A549 treated with DMSO at 1 μM for 4 hours (cell line): Measurements from ENCODE around the gene PSG4. TPM values are rescaled to one million over a fixed set of nuclear protein-coding genes. Genes with fewer than 3 reads are reported as not detected.

Source experiments
- total RNA-seq: library from RNA; stranded (reverse); fragments of 200-300 nt; extraction: Qiagen RNA extraction; gene quantifications from 5 replicates; pipeline ENCODE4 v1.2.3, GENCODE V29; 2022; ENCODE audit warnings: low read depth

Gene PSG4
- total RNA-seq: 0.47 to 1.2 TPM (median 1.1 TPM) in 5 replicates

DNA sequence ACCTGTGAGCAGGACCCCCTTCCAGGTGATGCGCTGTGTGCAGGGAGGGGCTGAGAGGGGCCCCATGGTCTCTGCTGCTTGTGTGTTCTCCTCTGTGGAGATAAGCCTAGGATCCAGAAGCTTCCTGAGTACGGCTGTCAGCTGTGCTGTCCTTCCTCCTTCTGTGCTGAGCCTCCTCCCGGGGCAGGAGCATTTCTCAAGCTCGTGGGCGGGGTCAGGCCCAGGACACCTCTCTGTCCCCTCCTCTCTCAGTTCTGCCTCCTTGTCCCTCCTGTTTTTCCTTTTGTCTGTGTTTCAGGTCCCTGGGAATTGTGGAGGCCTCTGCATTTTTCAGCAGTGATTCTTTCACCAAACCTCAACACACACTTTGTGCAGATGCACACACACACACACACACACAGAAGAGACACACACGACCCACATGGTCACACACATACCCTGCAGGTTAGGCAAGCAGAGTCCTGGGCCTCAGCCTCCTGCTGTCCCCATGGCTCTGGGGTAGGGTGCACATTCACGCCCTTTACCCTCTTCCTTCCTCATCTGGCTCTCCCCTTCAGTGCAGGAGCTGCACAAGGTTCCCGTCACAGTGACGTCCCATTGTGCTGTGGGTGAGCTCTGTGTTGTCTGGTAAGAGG, at the start of gene PSG4:
Gene PSG4 (minus strand): TSS at position 168 of the 635 bp plus-strand sequence. CDS start 102 bp downstream, at position 66.

DNA sequence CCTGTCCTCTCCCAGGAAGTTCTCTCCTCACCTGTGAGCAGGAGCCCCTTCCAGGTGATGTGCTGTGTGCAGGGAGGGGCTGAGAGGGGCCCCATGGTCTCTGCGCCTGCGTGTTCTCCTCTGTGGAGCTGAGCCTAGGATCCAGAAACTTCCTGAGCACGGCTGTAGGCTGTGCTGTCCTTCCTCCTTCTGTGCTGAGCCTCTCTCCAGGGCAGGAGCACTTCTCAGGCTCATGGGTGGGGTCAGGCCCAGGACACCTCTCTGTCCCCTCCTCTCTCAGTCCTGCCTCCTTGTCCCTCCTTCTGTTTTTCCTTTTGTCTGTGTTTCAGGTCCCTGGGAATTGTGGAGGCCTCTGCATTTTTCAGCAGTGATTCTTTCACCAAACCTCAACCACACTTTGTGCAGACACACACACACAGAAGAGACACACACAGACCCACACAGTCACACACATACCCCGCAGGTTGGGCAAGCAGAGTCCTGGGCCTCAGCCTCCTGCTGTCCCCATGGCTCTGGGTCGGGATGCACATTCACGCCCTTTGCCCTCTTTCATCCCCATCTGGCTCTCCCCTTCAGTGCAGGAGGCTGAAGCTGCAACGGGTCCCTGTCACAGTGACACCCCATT, 19.0 kb downstream of the PSG4 start, which contains the start of gene PSG5:
Gene PSG5 (minus strand): TSS at position 226 of the 625 bp plus-strand sequence. CDS start 131 bp downstream, at position 95.

Other genes starting within 250 kb of the PSG4 start
- not detected in 5 replicates for gene PSG11, start 179.2 kb downstream of the PSG4 start, total RNA-seq
- 0.05 TPM in 1 of 5 replicates, not detected in the others for gene PSG2, start 122.9 kb downstream of the PSG4 start, total RNA-seq
- 0.53 to 1.3 TPM (median 0.66 TPM) in 5 replicates for gene PSG5, start 19.1 kb downstream of the PSG4 start, total RNA-seq
- gene PSG9, start 63.9 kb upstream of the PSG4 start, total RNA-seq: 0.12 to 0.15 TPM (median 0.13 TPM) in 3 of 5 replicates, not detected in the others
- gene CD177, start 148.0 kb upstream of the PSG4 start, total RNA-seq: 0.16 to 0.25 TPM (median 0.21 TPM) in 4 of 5 replicates, not detected in the other
- not detected in 5 replicates for gene TEX101, start 209.3 kb upstream of the PSG4 start, total RNA-seq